SU-DHL-6 (cell line): ENCODE results near the gene SUN1.

Source experiments
- H2AFZ ChIP-seq: fragments of 200-600 bp; sonication (generic); 2 replicates; pipeline ENCODE4 v1.6.1; 2014; ENCODE audit warnings: low read depth, mild to moderate bottlenecking, moderate library complexity, mixed read lengths, antibody characterized with exemption, low read length; ENCODE audit not compliant: severe bottlenecking
- H3F3A ChIP-seq: fragments of 200-600 bp; shearing (Covaris generic); 2 replicates; pipeline ENCODE4 v1.6.0; 2016; ENCODE audit warnings: antibody characterized with exemption, mild to moderate bottlenecking; ENCODE audit not compliant: insufficient read depth
- H3K27ac ChIP-seq: fragments of 200-600 bp; sonication (generic); 2 replicates; pipeline ENCODE4 v1.5.1; 2016; ENCODE audit warnings: low read depth, mild to moderate bottlenecking, low read length, moderate library complexity, mixed read lengths
- H3K27me3 ChIP-seq: fragments of 200-600 bp; sonication (generic), shearing (Covaris generic); 2 replicates; pipeline ENCODE4 v1.6.0; 2014; ENCODE audit warnings: mild to moderate bottlenecking, low read length
- H3K36me3 ChIP-seq: fragments of 200-600 bp; sonication (generic); 2 replicates; pipeline ENCODE4 v1.6.1; 2014; ENCODE audit warnings: mild to moderate bottlenecking, low read length, mixed read lengths
- H3K4me2 ChIP-seq: fragments of 300-600, 200-600 bp; shearing (Covaris generic), sonication (generic); 2 replicates; pipeline ENCODE4 v1.6.0; 2014; ENCODE audit warnings: low read length, low read depth, mild to moderate bottlenecking; ENCODE audit not compliant: poor library complexity, severe bottlenecking
- H3K4me3 ChIP-seq: fragments of 200-600 bp; sonication (generic); 2 replicates; pipeline ENCODE4 v1.5.1; 2014; ENCODE audit warnings: antibody characterized with exemption, low read length, mild to moderate bottlenecking, mixed read lengths; ENCODE audit not compliant: insufficient read depth, poor library complexity, severe bottlenecking
- H3K79me2 ChIP-seq: fragments of 200-600 bp; sonication (generic); 2 replicates; pipeline ENCODE4 v1.6.1; 2014; ENCODE audit warnings: mild to moderate bottlenecking, low read length, moderate library complexity; ENCODE audit not compliant: insufficient read depth
- H3K9ac ChIP-seq: fragments of 200-600 bp; sonication (generic); 2 replicates; pipeline ENCODE4 v1.7.0; 2014; ENCODE audit warnings: mild to moderate bottlenecking, low read length
- H3K9me2 ChIP-seq: fragments of 200-600 bp; sonication (generic); replicated peaks from 2 replicates; pipeline ENCODE4 v1.6.1; 2014; ENCODE audit warnings: low read length; ENCODE audit not compliant: insufficient read depth
- H3K9me3 ChIP-seq: fragments of 200-600 bp; sonication (generic); 2 replicates; pipeline ENCODE4 v1.6.1; 2014; ENCODE audit warnings: low read length, mixed read lengths; ENCODE audit not compliant: insufficient read depth
- H4K20me1 ChIP-seq: fragments of 200-600 bp; sonication (generic); 2 replicates; pipeline ENCODE4 v1.6.1; 2014; ENCODE audit warnings: low read depth, mild to moderate bottlenecking, antibody characterized with exemption, low read length, moderate library complexity, mixed read lengths
- CTCF ChIP-seq: fragments of 200-600 bp; sonication (generic); IDR thresholded peaks from one replicate; pipeline ENCODE4 v1.5.1; 2017; ENCODE audit warnings: antibody characterized with exemption, mild to moderate bottlenecking, low read length, moderate library complexity; ENCODE audit not compliant: insufficient read depth, poor library complexity, severe bottlenecking
- EZH2phosphoT487 ChIP-seq: fragments of 200-600 bp; sonication (generic), shearing (Covaris generic); conservative IDR thresholded peaks from 2 replicates; pipeline ENCODE4 v1.6.1; 2018; ENCODE audit warnings: mild to moderate bottlenecking, antibody characterized with exemption, low read length, moderate library complexity, mixed read lengths

The SUN1 gene

GRCh38 chr7:892648-893593 is 60.6 kb downstream of the SUN1 start:
- no peak for TF ChIP-seq CTCF
- TF ChIP-seq EZH2phosphoT487 = no peak
- H3F3A ChIP-seq = no peaks in the 10 kb centered on the region
- no peak overlapping the region for H3K27ac ChIP-seq
- no peaks in the 10 kb centered on the region for H3K36me3 ChIP-seq
- no peaks in the 10 kb centered on the region for H3K27me3 ChIP-seq
- no peaks in the 10 kb centered on the region for H3K9me3 ChIP-seq
- no peaks in the 10 kb centered on the region for H3K9me2 ChIP-seq
- no peak overlapping the region for H3K4me2 ChIP-seq
- no peak overlapping the region for H3K9ac ChIP-seq
- H3K4me3 ChIP-seq = no peak overlapping the region
- H4K20me1 ChIP-seq = no peaks in the 10 kb centered on the region
- H3K79me2 ChIP-seq = peaks cover 4% of the 10 kb centered on the region; the same call in 1 of the 2 replicates
- H2AFZ ChIP-seq = no peak overlapping the region

- H3K27me3 ChIP-seq = no peaks in the 10 kb centered on the region
- H3K4me2 ChIP-seq = no peak overlapping the region
- H3K79me2 ChIP-seq = peaks cover 4% of the 10 kb centered on the region; the same call in 1 of the 2 replicates
- no peaks in the 10 kb centered on the region for H3F3A ChIP-seq
- H3K36me3 ChIP-seq = no peaks in the 10 kb centered on the region
- no peak overlapping the region for H2AFZ ChIP-seq
- no peaks in the 10 kb centered on the region for H3K9me2 ChIP-seq
- no peak for TF ChIP-seq CTCF
- TF ChIP-seq EZH2phosphoT487 = no peak
- H4K20me1 ChIP-seq = no peaks in the 10 kb centered on the region
- no peak overlapping the region for H3K9ac ChIP-seq
- H3K4me3 ChIP-seq = no peak overlapping the region
- H3K9me3 ChIP-seq = no peaks in the 10 kb centered on the region
- no peak overlapping the region for H3K27ac ChIP-seq
These were observed 61.4 kb downstream of the SUN1 start for GRCh38 chr7:893686-894085.

GRCh38 chr7:894164-894867 is 62.0 kb downstream of the SUN1 start:
- H3K36me3 ChIP-seq = no peaks in the 10 kb centered on the region

More at GRCh38 chr7:894164-894867, 62.0 kb downstream of the SUN1 start:
- TF ChIP-seq EZH2phosphoT487 = no peak
- no peak for TF ChIP-seq CTCF
- no peak overlapping the region for H3K27ac ChIP-seq
- no peak overlapping the region for H2AFZ ChIP-seq
- H3K79me2 ChIP-seq = no peaks in the 10 kb centered on the region
- H3K4me3 ChIP-seq = no peak overlapping the region
- H3K9me2 ChIP-seq = no peaks in the 10 kb centered on the region
- H4K20me1 ChIP-seq = no peaks in the 10 kb centered on the region
- no peaks in the 10 kb centered on the region for H3F3A ChIP-seq
- no peaks in the 10 kb centered on the region for H3K9me3 ChIP-seq
- no peaks in the 10 kb centered on the region for H3K27me3 ChIP-seq
- H3K9ac ChIP-seq = no peak overlapping the region
- H3K4me2 ChIP-seq = no peak overlapping the region
